Measurements from ENCODE around the gene COQ10B. TPM values are rescaled to one million over a fixed set of nuclear protein-coding genes. Genes with fewer than 3 reads are reported as not detected.

The COQ10B gene
- total RNA-seq, 3 donors from 2014 or later = 30.7 to 34.4 (median 32.8) TPM

GRCh38 chr2:197517150-197517549, 63.8 kb downstream of the COQ10B start:
- Histone ChIP-seq H3K27me3 (no peaks in the 10 kb centered on the region), H3K9me3 (no peaks in the 10 kb centered on the region), H3K36me3 (no peaks in the 10 kb centered on the region), H3K4me3 (peak overlapping the region; percentile 93 to 97 (median 94)), H3K4me1 (peaks cover 0 to 8% of the 10 kb centered on the region in 2 donors), H3K27ac (peak overlapping the region; percentile 96 to 97)
- DNase-seq (ENCODE audit: low spot score in 2 of 2) = no peak
- intact Hi-C loops (cut with DNase I; ENCODE audit: low total_unique reads) = no loop called here
- TF ChIP-seq POLR2A (IDR thresholded peaks at IDR 0.05) (no peak), POLR2AphosphoS5 (IDR thresholded peaks at IDR 0.05) (no peak)
- TF ChIP-seq, protein P1, sequence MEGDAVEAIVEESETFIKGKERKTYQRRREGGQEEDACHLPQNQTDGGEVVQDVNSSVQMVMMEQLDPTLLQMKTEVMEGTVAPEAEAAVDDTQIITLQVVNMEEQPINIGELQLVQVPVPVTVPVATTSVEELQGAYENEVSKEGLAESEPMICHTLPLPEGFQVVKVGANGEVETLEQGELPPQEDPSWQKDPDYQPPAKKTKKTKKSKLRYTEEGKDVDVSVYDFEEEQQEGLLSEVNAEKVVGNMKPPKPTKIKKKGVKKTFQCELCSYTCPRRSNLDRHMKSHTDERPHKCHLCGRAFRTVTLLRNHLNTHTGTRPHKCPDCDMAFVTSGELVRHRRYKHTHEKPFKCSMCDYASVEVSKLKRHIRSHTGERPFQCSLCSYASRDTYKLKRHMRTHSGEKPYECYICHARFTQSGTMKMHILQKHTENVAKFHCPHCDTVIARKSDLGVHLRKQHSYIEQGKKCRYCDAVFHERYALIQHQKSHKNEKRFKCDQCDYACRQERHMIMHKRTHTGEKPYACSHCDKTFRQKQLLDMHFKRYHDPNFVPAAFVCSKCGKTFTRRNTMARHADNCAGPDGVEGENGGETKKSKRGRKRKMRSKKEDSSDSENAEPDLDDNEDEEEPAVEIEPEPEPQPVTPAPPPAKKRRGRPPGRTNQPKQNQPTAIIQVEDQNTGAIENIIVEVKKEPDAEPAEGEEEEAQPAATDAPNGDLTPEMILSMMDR (IDR thresholded peaks at IDR 0.05) = no peak

Other genes with a start within 250 kb of the COQ10B start
- gene ANKRD44, start 142.8 kb upstream of the COQ10B start, total RNA-seq = 10 to 100 TPM; 18.0 to 41.3 (median 19.9) TPM
- 100 to 1,000 TPM; 403 to 552 (median 415) TPM for gene SF3B1, start 18.5 kb upstream of the COQ10B start, total RNA-seq
- 100 to 1,000 TPM; 108 to 227 (median 205) TPM for gene HSPD1, start 46.3 kb downstream of the COQ10B start, total RNA-seq
- gene HSPE1, start 46.8 kb downstream of the COQ10B start, total RNA-seq = 100 to 1,000 TPM in 2 of 3 donors, 10 to 100 TPM in 1; 74.9 to 170 (median 124) TPM
- 10 to 100 TPM; 20.6 to 34.7 (median 34.2) TPM for gene MOB4, start 62.5 kb downstream of the COQ10B start, total RNA-seq
- gene RFTN2, start 222.0 kb downstream of the COQ10B start, total RNA-seq = 10 to 100 TPM in 1 of 3 donors, 1 to 10 TPM in 2; 2.3 to 21.1 (median 7.6) TPM